ENCODE results near the gene RBM28.
"Not testable (repeated sequence)": the region's sequence is repeated elsewhere in the genome, so short reads cannot be mapped to it uniquely, and the experiment has no call there.

RBM28 gene

GRCh38 chr7:128299109-128299607 is 44.5 kb downstream of the RBM28 start:
- no peak for DNase-seq (ENCODE audit: low read depth)
- no peak for TF ChIP-seq CTCF (conservative IDR thresholded peaks at IDR 0.05; ENCODE audit: low read depth, low read length)
- H3K4me3 ChIP-seq (ENCODE audit: low read length): no peak overlapping the region

GRCh38 chr7:128298004-128298403 is 45.7 kb downstream of the RBM28 start:
- H3K4me3 ChIP-seq (ENCODE audit: low read length); DNase-seq (ENCODE audit: low read depth): not testable (repeated sequence)

- no peak overlapping the region for H3K4me3 ChIP-seq (ENCODE audit: low read length)
- no peak for DNase-seq (ENCODE audit: low read depth)
- TF ChIP-seq CTCF (conservative IDR thresholded peaks at IDR 0.05; ENCODE audit: low read depth, low read length): no peak
These were observed 56.2 kb downstream of the RBM28 start for GRCh38 chr7:128287556-128287955.

- no peak for DNase-seq (ENCODE audit: low read depth)
- no peak for TF ChIP-seq CTCF (conservative IDR thresholded peaks at IDR 0.05; ENCODE audit: low read depth, low read length)
- H3K4me3 ChIP-seq (ENCODE audit: low read length): no peak overlapping the region
These were observed 59.6 kb downstream of the RBM28 start for GRCh38 chr7:128284102-128284501.

- H3K4me3 ChIP-seq (ENCODE audit: low read length): no peak overlapping the region
- DNase-seq (ENCODE audit: low read depth): no peak
- TF ChIP-seq CTCF (conservative IDR thresholded peaks at IDR 0.05; ENCODE audit: low read depth, low read length): no peak
These were observed 61.9 kb downstream of the RBM28 start for GRCh38 chr7:128281605-128282380.

DNA sequence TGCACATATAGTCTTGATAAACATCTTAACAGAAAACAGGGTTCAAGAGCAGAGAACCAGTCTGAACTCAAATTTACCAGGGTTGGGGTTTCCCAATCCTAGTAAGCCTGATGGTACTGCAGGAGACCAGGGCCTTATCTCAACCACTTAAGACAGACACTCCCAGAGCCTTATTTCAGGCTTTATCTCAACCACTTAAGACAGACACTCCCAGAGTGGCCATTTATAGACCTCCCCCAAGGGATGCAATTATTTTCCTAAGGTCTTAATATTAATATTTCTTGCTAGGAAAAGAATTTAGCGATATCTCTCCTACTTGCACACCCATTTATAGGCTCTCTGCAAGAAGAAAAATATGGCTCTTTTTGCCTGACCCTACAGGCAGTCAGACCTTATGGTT is 63.3 kb downstream of the RBM28 start:
- not testable (repeated sequence) for DNase-seq (ENCODE audit: low read depth)

GRCh38 chr7:128279124-128279713 is 64.5 kb downstream of the RBM28 start:
- no peak overlapping the region for H3K4me3 ChIP-seq (ENCODE audit: low read length)
- no peak for TF ChIP-seq CTCF (conservative IDR thresholded peaks at IDR 0.05; ENCODE audit: low read depth, low read length)
- DNase-seq (ENCODE audit: low read depth): no peak

More for the DNA sequence above, 63.3 kb downstream of the RBM28 start:
- H3K4me3 ChIP-seq (ENCODE audit: low read length): not testable (repeated sequence)

DNA sequence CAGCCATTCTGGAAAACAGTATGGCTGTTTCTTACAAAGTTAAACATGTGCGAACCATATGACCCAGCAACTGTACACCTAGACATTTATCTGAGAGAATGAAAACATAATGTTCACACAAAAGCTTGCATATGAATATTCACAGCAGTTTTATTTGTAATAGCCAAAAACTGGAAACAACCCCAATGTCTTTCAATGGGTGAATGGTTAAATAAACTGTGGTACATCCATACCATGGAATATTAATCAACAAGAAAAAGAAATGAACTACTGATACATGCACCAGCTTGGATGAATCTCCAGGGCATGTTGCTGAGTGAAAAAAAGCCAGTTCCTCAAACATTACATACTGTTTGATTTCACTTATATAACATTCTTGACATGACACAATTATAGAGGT is 65.3 kb downstream of the RBM28 start:
- no peak overlapping the region for H3K4me3 ChIP-seq (ENCODE audit: low read length)
- DNase-seq (ENCODE audit: low read depth): no peak
- TF ChIP-seq CTCF (conservative IDR thresholded peaks at IDR 0.05; ENCODE audit: low read depth, low read length): no peak

All from retinal pigment epithelial cell (primary cell).